ENCODE data around the gene PAX3.
"Not testable (repeated sequence)": the region's sequence is repeated elsewhere in the genome, so short reads cannot be mapped to it uniquely, and the experiment has no call there.

The PAX3 gene

DNA sequence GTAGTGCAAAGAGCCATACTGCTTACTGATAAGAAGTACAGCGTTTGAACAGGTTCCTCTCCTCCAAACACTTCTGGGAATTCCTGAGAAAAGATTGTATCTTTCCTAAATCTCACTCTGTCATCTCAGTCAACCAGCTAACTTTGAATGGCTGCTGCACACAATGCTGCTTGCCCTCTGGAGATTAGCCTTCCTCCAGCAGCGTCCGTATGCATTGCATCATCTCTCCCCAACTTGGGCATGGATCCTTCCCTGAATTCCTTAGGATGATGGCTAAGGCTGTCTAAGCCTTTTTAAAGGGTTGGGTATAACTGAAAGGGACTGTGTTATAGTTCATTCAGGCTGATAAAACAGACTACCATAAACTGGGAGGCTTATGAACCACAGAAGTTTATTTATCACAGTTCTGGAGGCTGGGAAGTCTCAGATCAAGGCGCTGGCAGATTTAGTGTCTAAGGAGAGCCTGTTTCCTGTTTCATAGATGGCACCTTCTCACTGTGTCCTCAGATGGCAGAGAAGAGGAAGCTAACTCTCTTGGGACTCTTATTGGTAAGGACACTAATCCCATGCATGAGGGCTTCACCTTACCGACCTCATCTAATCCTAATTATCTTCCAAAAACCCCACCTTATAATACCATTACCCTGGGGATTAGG lies 105.3 kb downstream of the PAX3 start:
- no peaks in the 10 kb centered on the region for H3K36me3 Mint-ChIP-seq
- H3K4me3 Mint-ChIP-seq: no peak overlapping the region
- peaks cover 4% of the 10 kb centered on the region for H3K9me3 Mint-ChIP-seq
- DNase-seq (ENCODE audit: low spot score in 2 of 2) (no peak), ATAC-seq (no peak)
- no peaks in the 10 kb centered on the region for H3K4me1 Mint-ChIP-seq
- H3K27ac Mint-ChIP-seq: no peak overlapping the region

DNA sequence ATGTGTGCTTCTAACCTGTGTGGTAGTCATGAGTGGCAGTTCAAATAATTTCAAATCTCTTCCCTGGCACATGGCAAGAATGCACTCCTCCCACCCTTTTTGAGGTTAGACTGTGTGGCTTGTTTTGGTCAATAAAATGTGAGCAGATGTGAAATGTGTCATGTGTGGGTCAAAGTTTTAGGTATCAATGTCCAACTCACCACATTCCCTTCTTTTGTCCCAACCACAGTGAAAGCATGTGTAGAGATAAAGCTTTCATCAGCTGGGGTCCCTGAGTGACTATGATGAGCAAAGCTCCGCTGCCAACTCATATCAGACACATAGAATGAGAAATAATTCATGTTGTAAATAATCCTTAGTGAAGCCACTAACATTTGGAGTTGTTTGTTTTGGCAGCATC lies 118.2 kb downstream of the PAX3 start:
- Mint-ChIP-seq H3K36me3 (no peaks in the 10 kb centered on the region), H3K4me3 (no peak overlapping the region), H3K27ac (no peak overlapping the region), H3K4me1 (no peaks in the 10 kb centered on the region), H3K9me3 (peaks cover 4% of the 10 kb centered on the region)
- DNase-seq (ENCODE audit: low spot score in 2 of 2): no peak
- no peak for ATAC-seq

DNA sequence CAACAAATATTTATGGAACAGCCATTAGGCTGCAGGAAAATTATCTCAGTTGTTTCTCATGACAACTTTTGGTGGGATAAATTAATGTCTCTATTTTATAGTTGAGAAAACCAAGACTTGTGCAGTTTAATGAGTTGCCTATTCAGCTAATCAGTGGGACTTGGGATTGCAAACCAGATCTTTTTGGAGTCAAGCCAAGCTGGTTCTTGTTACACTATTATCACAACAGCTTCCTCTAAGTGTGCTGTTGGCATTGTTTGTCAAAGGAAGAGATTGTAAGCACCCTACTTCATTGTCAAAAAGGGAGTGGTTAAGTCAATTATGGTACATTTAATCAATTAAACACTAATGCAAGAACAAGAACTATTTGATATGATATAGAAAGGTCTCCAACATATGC lies 119.2 kb downstream of the PAX3 start:
- H3K4me3 Mint-ChIP-seq: no peak overlapping the region

DNA sequence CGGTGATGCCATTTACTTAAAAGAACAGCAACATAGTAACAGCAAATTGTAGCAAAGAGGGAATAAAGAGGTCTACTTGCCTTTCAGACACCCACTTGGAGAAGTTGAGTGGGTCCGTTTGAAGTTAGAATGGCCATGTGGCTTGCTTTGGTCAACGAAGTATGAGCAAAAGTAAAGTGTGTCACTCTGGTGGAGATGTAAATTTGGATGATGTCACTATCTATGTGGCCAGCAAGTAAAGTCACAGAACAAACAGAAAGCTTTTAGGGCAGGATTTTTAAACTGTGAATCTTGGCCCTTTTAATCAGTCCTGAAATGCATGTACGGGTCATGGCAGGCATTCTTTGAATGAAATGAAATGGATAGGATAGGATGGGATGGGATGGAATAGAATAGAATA lies 120.3 kb downstream of the PAX3 start:
- no peak overlapping the region for H3K27ac Mint-ChIP-seq
- peaks cover 4% of the 10 kb centered on the region for H3K9me3 Mint-ChIP-seq
- H3K4me1 Mint-ChIP-seq: no peaks in the 10 kb centered on the region
- no peaks in the 10 kb centered on the region for H3K36me3 Mint-ChIP-seq
- DNase-seq (ENCODE audit: low spot score in 2 of 2) (no peak), ATAC-seq (no peak)
- no peak overlapping the region for H3K4me3 Mint-ChIP-seq

More for the DNA sequence above, 119.2 kb downstream of the PAX3 start:
- H3K9me3 Mint-ChIP-seq: peaks cover 4% of the 10 kb centered on the region
- no peak overlapping the region for H3K27ac Mint-ChIP-seq
- H3K4me1 Mint-ChIP-seq: no peaks in the 10 kb centered on the region
- no peaks in the 10 kb centered on the region for H3K36me3 Mint-ChIP-seq
- ATAC-seq (no peak), DNase-seq (ENCODE audit: low spot score in 2 of 2) (no peak)

DNA sequence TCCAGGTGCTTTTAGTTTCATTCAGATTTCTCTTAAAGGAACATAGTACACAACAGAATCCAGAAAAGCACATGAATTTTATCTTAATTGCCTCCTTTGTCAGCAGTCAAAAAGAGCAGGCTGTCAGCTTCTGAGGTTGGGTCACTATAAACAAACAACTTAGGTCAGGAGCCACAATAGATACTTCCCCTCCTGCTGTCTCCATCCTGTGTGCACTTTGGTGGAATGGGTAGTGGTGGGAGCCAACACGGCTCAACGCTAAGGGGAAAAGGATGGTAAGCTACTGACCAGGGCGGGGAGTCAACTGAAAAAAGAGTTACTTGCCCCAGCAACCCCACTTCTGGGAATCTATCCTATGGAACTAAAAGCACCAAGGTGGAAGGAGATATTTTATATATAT lies 121.9 kb downstream of the PAX3 start:
- ATAC-seq: no peak
- H3K27ac Mint-ChIP-seq: no peak overlapping the region

DNA sequence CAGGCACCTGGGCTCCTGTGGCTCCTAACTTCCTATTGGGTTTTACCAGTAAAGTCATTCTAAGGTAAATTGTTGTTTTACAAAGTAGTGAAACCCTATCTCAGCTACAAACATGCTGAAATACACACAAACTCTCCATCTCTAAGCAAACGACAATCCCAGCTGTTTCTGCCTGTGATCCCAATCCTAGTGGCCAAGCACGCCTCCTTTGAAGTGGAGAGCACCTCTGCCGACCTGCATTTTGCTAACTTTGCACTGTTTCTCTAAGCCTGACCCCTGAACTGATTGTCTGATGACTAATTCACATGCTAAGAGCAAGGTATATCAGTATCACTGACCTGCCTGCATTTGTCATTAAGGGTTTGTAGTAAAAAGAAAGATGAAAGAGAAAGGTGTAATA lies 124.3 kb downstream of the PAX3 start:
- ATAC-seq: no peak
- H3K9me3 Mint-ChIP-seq: peaks cover 11% of the 10 kb centered on the region
- H3K4me3 Mint-ChIP-seq: no peak overlapping the region
- no peak overlapping the region for H3K27ac Mint-ChIP-seq
- no peaks in the 10 kb centered on the region for H3K4me1 Mint-ChIP-seq
- no peaks in the 10 kb centered on the region for H3K36me3 Mint-ChIP-seq
- DNase-seq (ENCODE audit: low spot score in 2 of 2): no peak

More for the DNA sequence above, 121.9 kb downstream of the PAX3 start:
- Mint-ChIP-seq H3K4me1 (no peaks in the 10 kb centered on the region), H3K4me3 (no peak overlapping the region), H3K36me3 (no peaks in the 10 kb centered on the region), H3K9me3 (peaks cover 4% of the 10 kb centered on the region)
- DNase-seq (ENCODE audit: low spot score in 2 of 2): no peak

DNA sequence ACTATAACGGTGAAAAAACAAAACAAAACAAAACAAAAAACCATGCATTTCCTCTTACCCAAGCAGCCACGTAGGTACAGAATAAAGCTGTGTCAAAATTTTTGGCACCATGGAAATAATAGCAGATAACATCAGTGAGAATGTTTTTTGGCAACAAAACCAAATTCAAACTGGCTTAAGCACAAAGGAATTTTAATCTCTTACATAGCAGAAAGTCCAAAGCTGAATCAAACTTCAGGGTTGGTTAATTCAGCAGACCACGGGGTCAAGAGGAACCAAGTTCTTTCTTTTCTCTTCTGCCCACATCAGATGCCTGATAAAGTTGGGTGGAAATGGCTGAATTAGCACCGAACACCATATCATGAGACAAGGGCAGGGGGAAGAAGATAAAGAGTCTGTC lies 129.5 kb downstream of the PAX3 start:
- Mint-ChIP-seq H3K36me3 (no peaks in the 10 kb centered on the region), H3K27ac (no peak overlapping the region), H3K9me3 (peaks cover 7% of the 10 kb centered on the region), H3K4me1 (no peaks in the 10 kb centered on the region), H3K4me3 (no peak overlapping the region)
- no peak for DNase-seq (ENCODE audit: low spot score in 2 of 2)
- no peak for ATAC-seq

DNA sequence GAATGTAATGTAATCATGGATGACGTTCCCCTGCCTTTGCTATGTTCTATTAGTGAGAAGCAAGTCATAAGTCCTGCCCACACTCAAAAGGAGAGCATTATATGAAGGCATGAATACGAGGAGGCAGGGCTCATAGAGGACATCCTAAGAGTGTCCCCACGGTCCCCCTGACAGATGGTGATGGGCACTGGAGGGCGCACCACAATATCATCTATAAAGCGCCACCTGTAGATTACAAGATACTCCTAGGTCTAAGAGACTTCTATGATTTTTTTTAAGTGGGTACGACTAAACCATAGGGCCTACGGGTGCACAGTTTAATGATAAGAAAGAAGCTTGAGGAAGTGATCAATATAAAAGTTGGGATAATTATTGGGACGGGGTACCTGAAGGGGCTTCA lies 131.0 kb downstream of the PAX3 start:
- H3K9me3 Mint-ChIP-seq: peaks cover 7% of the 10 kb centered on the region
- ATAC-seq: no peak

DNA sequence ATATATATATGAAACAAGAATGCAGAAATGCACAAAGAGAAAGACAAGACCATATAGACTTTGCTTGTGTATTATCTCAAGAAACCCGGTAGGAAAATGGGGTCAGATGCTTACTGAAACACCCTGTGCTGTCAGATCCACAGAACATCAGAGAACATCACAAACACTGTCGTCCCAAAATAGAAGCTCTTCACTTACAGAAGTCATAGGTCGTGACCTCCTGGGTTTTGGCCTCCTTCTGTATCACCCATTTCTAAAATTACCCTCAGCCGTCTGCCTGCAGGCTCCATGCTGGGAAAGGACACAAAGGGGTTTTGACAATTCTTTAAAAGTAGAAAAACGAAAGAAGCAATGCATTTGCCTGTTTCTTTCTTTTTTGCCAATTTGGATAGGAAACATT lies 137.9 kb downstream of the PAX3 start:
- H3K9me3 Mint-ChIP-seq: no peaks in the 10 kb centered on the region
- no peak overlapping the region for H3K4me3 Mint-ChIP-seq
- no peak overlapping the region for H3K27ac Mint-ChIP-seq
- ATAC-seq (no peak), DNase-seq (ENCODE audit: low spot score in 2 of 2) (no peak)
- H3K36me3 Mint-ChIP-seq: no peaks in the 10 kb centered on the region
- H3K4me1 Mint-ChIP-seq: no peaks in the 10 kb centered on the region

More for the DNA sequence above, 131.0 kb downstream of the PAX3 start:
- Mint-ChIP-seq H3K36me3 (no peaks in the 10 kb centered on the region), H3K4me1 (no peaks in the 10 kb centered on the region), H3K27ac (no peak overlapping the region), H3K4me3 (no peak overlapping the region)
- DNase-seq (ENCODE audit: low spot score in 2 of 2): no peak

DNA sequence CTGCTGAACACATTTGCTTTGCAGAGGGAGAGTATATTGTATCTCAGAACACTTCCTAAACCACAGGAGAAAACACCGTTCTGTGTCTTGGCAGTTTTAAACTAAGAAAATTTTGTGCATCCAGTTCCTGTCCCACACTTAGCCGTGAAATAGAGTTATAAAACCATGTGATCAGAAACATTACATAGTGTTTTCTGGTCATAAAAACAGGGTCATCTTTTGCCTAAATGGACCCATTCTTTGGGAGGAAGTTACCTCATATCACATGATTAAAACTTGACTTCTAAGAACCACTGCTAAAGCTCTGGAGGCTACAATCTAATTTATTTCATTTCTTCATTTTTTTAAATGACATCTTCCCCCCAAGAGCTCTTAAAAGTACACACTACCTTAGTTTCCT lies 138.7 kb downstream of the PAX3 start:
- Mint-ChIP-seq H3K9me3 (no peaks in the 10 kb centered on the region), H3K36me3 (no peaks in the 10 kb centered on the region), H3K27ac (no peak overlapping the region), H3K4me1 (no peaks in the 10 kb centered on the region), H3K4me3 (no peak overlapping the region)
- ATAC-seq: no peak
- DNase-seq (ENCODE audit: low spot score in 2 of 2): no peak

DNA sequence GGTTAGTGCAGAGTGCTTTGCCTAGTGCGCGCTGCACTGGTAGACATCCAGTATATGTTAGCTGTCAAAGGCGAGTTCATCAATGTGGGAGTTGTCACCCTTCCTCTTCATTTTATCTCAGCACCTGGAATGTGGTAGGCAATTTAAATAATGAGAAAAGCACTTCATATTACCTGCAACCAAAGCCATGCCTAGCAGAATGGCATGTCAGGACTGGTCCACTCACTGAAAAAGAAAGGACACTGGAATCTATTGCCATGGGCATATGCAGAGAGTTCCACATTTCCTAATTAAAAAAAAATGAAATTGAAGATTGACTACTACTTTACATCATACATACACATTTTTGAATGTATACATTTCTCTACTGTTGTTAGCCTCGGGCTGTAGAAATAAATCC lies 139.6 kb downstream of the PAX3 start:
- Mint-ChIP-seq H3K4me3 (no peak overlapping the region), H3K9me3 (no peaks in the 10 kb centered on the region), H3K27ac (no peak overlapping the region), H3K36me3 (no peaks in the 10 kb centered on the region), H3K4me1 (no peaks in the 10 kb centered on the region)
- ATAC-seq (no peak), DNase-seq (ENCODE audit: low spot score in 2 of 2) (no peak)

DNA sequence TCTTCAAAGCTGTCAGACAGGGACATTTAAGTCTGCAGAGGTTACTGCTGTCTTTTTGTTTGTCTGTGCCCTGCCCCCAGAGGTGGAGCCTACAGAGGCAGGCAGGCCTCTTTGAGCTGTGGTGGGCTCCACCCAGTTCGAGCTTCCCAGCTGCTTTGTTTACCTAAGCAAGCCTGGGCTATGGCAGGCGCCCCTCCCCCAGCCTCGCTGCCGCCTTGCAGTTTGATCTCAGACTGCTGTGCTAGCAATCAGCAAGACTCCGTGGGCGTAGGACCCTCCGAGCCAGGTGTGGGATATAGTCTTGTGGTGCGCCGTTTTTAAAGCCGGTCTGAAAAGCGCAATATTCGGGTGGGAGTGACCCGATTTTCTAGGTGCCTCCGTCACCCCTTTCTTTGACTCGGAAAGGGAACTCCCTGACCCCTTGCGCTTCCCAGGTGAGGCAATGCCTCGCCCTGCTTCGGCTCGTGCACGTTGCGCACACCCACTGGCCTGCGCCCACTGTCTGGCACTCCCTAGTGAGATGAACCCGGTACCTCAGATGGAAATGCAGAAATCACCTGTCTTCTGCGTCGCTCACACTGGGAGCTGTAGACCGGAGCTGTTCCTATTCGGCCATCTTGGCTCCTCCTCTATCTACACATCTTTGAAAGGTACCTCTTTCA lies 143.7 kb downstream of the PAX3 start:
- not testable (repeated sequence) for H3K27ac Mint-ChIP-seq; H3K4me1 Mint-ChIP-seq; H3K9me3 Mint-ChIP-seq; DNase-seq (ENCODE audit: low spot score in 2 of 2); H3K36me3 Mint-ChIP-seq; H3K4me3 Mint-ChIP-seq; ATAC-seq
